GM12873 (cell line): ENCODE results near the gene CSNK1G1.
A peak's percentile ranks its signal among the peaks of the same experiment; 100 is the strongest.

ENCODE experiments used
- TF ChIP-seq, protein P1 (sequence below): IDR thresholded peaks from 2 replicates; pipeline ENCODE4 v1.5.1; 2012; ENCODE audit warnings: low read depth, mild to moderate bottlenecking, moderate library complexity, low read length, control low read depth; ENCODE audit not compliant: insufficient read depth; ENCODE audit errors: missing control alignments

The CSNK1G1 gene

GRCh38 chr15:64143276-64143675, 212.7 kb downstream of the CSNK1G1 start:
- TF ChIP-seq, protein P1, sequence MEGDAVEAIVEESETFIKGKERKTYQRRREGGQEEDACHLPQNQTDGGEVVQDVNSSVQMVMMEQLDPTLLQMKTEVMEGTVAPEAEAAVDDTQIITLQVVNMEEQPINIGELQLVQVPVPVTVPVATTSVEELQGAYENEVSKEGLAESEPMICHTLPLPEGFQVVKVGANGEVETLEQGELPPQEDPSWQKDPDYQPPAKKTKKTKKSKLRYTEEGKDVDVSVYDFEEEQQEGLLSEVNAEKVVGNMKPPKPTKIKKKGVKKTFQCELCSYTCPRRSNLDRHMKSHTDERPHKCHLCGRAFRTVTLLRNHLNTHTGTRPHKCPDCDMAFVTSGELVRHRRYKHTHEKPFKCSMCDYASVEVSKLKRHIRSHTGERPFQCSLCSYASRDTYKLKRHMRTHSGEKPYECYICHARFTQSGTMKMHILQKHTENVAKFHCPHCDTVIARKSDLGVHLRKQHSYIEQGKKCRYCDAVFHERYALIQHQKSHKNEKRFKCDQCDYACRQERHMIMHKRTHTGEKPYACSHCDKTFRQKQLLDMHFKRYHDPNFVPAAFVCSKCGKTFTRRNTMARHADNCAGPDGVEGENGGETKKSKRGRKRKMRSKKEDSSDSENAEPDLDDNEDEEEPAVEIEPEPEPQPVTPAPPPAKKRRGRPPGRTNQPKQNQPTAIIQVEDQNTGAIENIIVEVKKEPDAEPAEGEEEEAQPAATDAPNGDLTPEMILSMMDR, result no peak

DNA sequence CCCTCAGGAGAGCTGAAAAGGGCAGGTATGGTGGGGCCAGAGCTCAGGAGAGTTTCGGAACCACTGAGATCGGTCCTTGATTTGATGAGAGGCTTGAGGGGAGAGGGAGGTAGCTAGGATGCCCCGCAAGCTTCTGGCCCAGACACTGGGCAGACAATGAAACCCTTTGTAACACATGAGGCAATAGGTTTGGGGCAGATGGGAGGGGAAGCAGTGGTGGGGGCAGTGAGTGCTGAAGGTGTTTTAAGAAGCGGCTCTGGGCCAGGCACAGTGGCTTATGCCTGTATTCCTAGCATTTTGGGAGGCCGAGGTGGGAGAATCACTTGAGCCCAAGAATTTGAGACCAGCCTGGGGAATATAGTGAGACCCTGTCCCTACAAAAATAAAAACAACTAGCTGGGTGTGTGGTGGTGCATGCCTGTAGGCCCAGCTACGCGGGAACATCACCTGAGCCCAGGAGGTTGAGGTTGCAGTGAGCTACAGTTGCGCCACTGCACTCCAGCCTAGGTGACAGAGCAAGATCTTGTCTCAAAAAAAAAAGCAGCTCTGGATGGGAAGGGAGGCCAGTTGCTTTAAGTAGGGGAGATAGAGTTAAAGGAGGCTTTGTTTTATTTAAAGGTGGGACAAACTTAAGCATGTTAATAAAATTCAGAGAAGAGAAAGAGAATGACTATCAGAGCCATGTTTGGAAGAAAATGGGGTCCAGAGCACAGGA, 214.0 kb downstream of the CSNK1G1 start:
- TF ChIP-seq, protein P1, result no peak

- TF ChIP-seq, protein P1, result no peak
Measured at GRCh38 chr15:64138331-64138941, 217.5 kb downstream of the CSNK1G1 start.

DNA sequence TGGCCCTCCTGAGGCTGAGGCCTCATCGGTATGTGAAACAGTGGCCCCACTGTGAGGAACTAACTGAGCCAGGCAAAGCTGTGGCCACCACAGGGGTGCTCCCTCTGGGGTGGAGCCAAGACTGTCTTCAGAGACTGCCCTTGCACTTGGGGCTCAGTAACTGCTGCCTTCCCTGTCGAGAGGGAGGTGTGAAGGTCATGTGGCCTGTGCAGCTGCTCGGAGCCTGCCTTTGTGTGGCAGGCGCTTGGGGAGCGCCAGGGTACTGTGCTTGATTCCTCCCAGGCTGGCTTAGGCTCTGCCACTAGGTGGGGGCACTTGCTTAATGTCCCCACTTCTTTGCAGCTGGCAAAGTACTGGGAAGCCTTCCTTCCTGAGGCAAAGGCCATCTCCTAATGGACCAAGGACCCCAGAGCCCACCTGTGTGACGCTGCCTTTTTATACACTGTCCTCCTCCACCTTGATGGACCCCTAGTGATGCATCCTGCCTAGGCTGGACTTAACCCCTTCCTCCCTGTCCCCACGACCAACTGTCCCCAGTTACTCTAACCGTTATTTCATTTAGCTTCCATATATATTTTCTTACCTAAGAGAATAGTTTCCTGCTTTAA, 218.6 kb downstream of the CSNK1G1 start:
- TF ChIP-seq, protein P1, result peak; percentile 18

DNA sequence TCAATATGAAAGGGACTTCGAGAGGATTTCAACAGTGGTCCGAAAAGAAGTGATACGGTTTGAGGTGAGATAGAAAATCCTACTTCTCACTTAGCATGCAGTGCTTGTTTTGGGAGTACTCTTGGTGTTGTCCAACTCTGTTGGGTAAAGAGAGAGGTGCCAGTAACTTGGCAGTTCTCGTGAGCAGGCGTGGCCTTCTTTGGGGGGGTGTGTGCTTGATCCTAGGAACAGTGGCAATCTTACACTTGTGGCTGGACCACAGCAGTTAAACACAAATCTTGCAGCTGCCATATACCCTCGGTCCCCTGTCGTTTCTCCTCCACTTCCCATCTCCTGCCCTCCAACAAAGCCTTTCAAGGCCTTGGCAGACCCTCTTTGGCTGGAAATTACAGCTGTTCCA, 219.6 kb downstream of the CSNK1G1 start:
- TF ChIP-seq, protein P1, result no peak

GRCh38 chr15:64134345-64134829, 221.6 kb downstream of the CSNK1G1 start:
- TF ChIP-seq, protein P1, result no peak

GRCh38 chr15:64133623-64134344, 222.2 kb downstream of the CSNK1G1 start:
- TF ChIP-seq, protein P1, result no peak
